SK-N-SH (cell line): Measurements from ENCODE around the gene VWF. TPM values are rescaled to one million over a fixed set of nuclear protein-coding genes. Genes with fewer than 3 reads are reported as not detected.
"Not testable (repeated sequence)": the region's sequence is repeated elsewhere in the genome, so short reads cannot be mapped to it uniquely, and the experiment has no call there.

Source experiments
- CTCF ChIA-PET: fragments of 300-600, 350-600 bp; formaldehyde crosslinking; extraction: SDS; loops from one replicate; lab custom pipeline; 2021; lab: Yijun Ruan, JAX
- POLR2A ChIA-PET: fragments of 350-600 bp; sonication (Branson Sonifier 250); formaldehyde crosslinking; extraction: SDS; loops from one replicate; lab custom pipeline; 2020; ENCODE audit warnings: antibody characterized with exemption, inconsistent platforms; lab: Yijun Ruan, JAX
- DNase-seq: peaks from one replicate; pipeline ENCODE4 v3.0.0; 2012
- H2AFZ ChIP-seq: fragments of 200-600 bp; sonication (generic); 2 replicates; pipeline ENCODE4 v1.8.1; 2016; ENCODE audit warnings: antibody characterized with exemption, mild to moderate bottlenecking, low read depth
- H3F3A ChIP-seq: fragments of 200-600 bp; sonication (generic); replicated peaks from 2 replicates; pipeline ENCODE3; 2016; ENCODE audit warnings: antibody characterized with exemption, mild to moderate bottlenecking; ENCODE audit not compliant: insufficient read depth
- H3K27ac ChIP-seq, 2 experiments: fragments of 200-500 bp in 1 of 2; fragments of 200-600 bp in 1 of 2; sonication (Bioruptor generic) in 1 of 2; sonication (generic), shearing (Covaris generic) in 1 of 2; 2 replicates each; pipeline versions ENCODE4 v1.5.1 to v1.6.1; 2014 to 2016; ENCODE audit warnings: low read depth in 2 of 2, inconsistent platforms in 1 of 2, low read length in 1 of 2, mild to moderate bottlenecking in 1 of 2, mixed read lengths in 1 of 2
- H3K27me3 ChIP-seq: fragments of 200-600 bp; sonication (generic), shearing (Covaris generic); 2 replicates; pipeline ENCODE4 v1.6.1; 2016; ENCODE audit warnings: mixed run types; ENCODE audit not compliant: insufficient read depth
- H3K36me3 ChIP-seq, 2 experiments: fragments of 200-500 bp in 1 of 2; fragments of 200-600 bp in 1 of 2; sonication (Bioruptor generic) in 1 of 2; sonication (generic) in 1 of 2; replicated peaks in 1 of 2; 2 replicates each; pipeline versions ENCODE3 to v1.5.1; 2014 to 2016; ENCODE audit warnings: low read length in 1 of 2, mild to moderate bottlenecking in 1 of 2; ENCODE audit not compliant: insufficient read depth in 2 of 2, control insufficient read depth in 1 of 2
- H3K4me1 ChIP-seq, 2 experiments: fragments of 200-500 bp in 1 of 2; fragments of 200-600 bp in 1 of 2; sonication (Bioruptor generic) in 1 of 2; sonication (generic), shearing (Covaris generic) in 1 of 2; 2 replicates each; pipeline versions ENCODE4 v1.5.1 to v1.6.1; 2014 to 2016; ENCODE audit warnings: low read depth in 1 of 2, low read length in 1 of 2, mixed run types in 1 of 2; ENCODE audit not compliant: insufficient read depth in 2 of 2, control insufficient read depth in 1 of 2
- H3K4me2 ChIP-seq: fragments of 200-600 bp; sonication (generic), shearing (Covaris generic); 2 replicates; pipeline ENCODE4 v1.6.1; 2017; ENCODE audit warnings: mixed run types
- H3K4me3 ChIP-seq, 2 experiments: fragments of 200-500 bp in 1 of 2; fragments of 200-600 bp in 1 of 2; sonication (Bioruptor generic) in 1 of 2; sonication (generic), shearing (Covaris generic) in 1 of 2; 2 replicates each; pipeline versions ENCODE4 v1.5.1 to v1.8.1; 2014 to 2016; ENCODE audit warnings: low read depth in 2 of 2, inconsistent platforms in 1 of 2, low read length in 1 of 2, mild to moderate bottlenecking in 1 of 2, mixed read lengths in 1 of 2, moderate library complexity in 1 of 2
- H3K79me2 ChIP-seq: fragments of 200-600 bp; sonication (generic); 2 replicates; pipeline ENCODE4 v1.8.1; 2017; ENCODE audit warnings: mild to moderate bottlenecking; ENCODE audit not compliant: insufficient read depth
- H3K9ac ChIP-seq: fragments of 200-600 bp; sonication (generic); 2 replicates; pipeline ENCODE4 v1.6.1; 2017; ENCODE audit warnings: mixed run types
- H3K9me2 ChIP-seq: fragments of 200-600 bp; sonication (generic); 2 replicates; pipeline ENCODE4 v1.6.1; 2017; ENCODE audit warnings: mixed run types
- H3K9me3 ChIP-seq: fragments of 200-600 bp; sonication (generic); 2 replicates; pipeline ENCODE4 v1.6.1; 2017; ENCODE audit warnings: mixed run types, mild to moderate bottlenecking, moderate library complexity
- H4K20me1 ChIP-seq: fragments of 200-600 bp; sonication (generic); 2 replicates; pipeline ENCODE4 v1.6.1; 2017; ENCODE audit warnings: mild to moderate bottlenecking, mixed run types; ENCODE audit not compliant: insufficient read depth
- CHD2 ChIP-seq: fragments of 150-350 bp; IDR thresholded peaks from 2 replicates; pipeline ENCODE4 v1.6.1; 2018; ENCODE audit warnings: low read length; ENCODE audit not compliant: partially characterized antibody
- EP300 ChIP-seq, 2 experiments: IDR thresholded peaks; 2 replicates each; pipeline versions ENCODE4 v1.4.0 to v1.6.1; 2012; ENCODE audit warnings: borderline replicate concordance in 1 of 2, low read depth in 1 of 2, low read length in 1 of 2
- EZH2phosphoT487 ChIP-seq: fragments of 200-600 bp; sonication (generic); IDR thresholded peaks from 2 replicates; pipeline ENCODE4 v1.6.1; 2017; ENCODE audit warnings: low read depth, mixed run types, mild to moderate bottlenecking, antibody characterized with exemption, moderate library complexity, borderline replicate concordance
- GATA2 ChIP-seq: sonication (generic); formaldehyde crosslinking; IDR thresholded peaks from 2 replicates; pipeline ENCODE4 v1.5.0; 2020; ENCODE audit warnings: mild to moderate bottlenecking, missing genetic modification reagents
- IRF3 ChIP-seq: fragments of 150-350 bp; IDR thresholded peaks from 2 replicates; pipeline ENCODE4 v1.6.1; 2016; ENCODE audit warnings: mild to moderate bottlenecking, low read depth, low read length
- JUND ChIP-seq: IDR thresholded peaks from 2 replicates; pipeline ENCODE4 v1.4.0; 2012
- MEF2A ChIP-seq: IDR thresholded peaks from 2 replicates; pipeline ENCODE4 v1.4.0; 2012; ENCODE audit warnings: low read depth, borderline replicate concordance
- NRF1 ChIP-seq: IDR thresholded peaks from 2 replicates; pipeline ENCODE4 v1.6.1; 2012; ENCODE audit warnings: low read depth, mild to moderate bottlenecking, low read length
- RAD21 ChIP-seq: IDR thresholded peaks from 2 replicates; pipeline ENCODE4 v1.6.1; 2012; ENCODE audit warnings: mild to moderate bottlenecking, low read length
- RCOR1 ChIP-seq: fragments of 150-350 bp; IDR thresholded peaks from 2 replicates; pipeline ENCODE4 v1.6.1; 2017; ENCODE audit warnings: antibody characterized with exemption, low read length
- TAF1 ChIP-seq: IDR thresholded peaks from 2 replicates; pipeline ENCODE4 v1.6.1; 2012; ENCODE audit warnings: low read depth, mild to moderate bottlenecking, low read length, moderate library complexity, borderline replicate concordance
- TEAD4 ChIP-seq: IDR thresholded peaks from 2 replicates; pipeline ENCODE4 v1.4.0; 2012; ENCODE audit warnings: mild to moderate bottlenecking, borderline replicate concordance; ENCODE audit not compliant: insufficient read depth
- USF1 ChIP-seq: IDR thresholded peaks from 2 replicates; pipeline ENCODE4 v1.4.0; 2012; ENCODE audit warnings: low read depth, borderline replicate concordance
- USF2 ChIP-seq: fragments of 150-350 bp; IDR thresholded peaks from 2 replicates; pipeline ENCODE4 v1.6.1; 2017; ENCODE audit warnings: antibody characterized with exemption, low read length, low read depth, borderline replicate concordance
- ZBTB33 ChIP-seq: IDR thresholded peaks from 2 replicates; pipeline ENCODE4 v1.4.0; 2012; ENCODE audit warnings: low read depth, borderline replicate concordance
- WGBS: methylation state at CpG from one replicate; pipeline ENCODE4 v1.1.6; 2017; ENCODE audit warnings: low lambda C conversion rate; 5-methylcytosine and 5-hydroxymethylcytosine counted together
- polyA plus RNA-seq, 3 experiments: library from polyadenylated mRNA; depleted of rRNA; stranded (reverse); fragments of >200 nt; gene quantifications; 2 replicates each; pipeline ENCODE4 v1.2.3, GENCODE V29; 2012

Gene VWF
- polyA plus RNA-seq, 1 of the 3 experiments (the other 2 are of a cell fraction), result 0.12 TPM

- H3K9me2 ChIP-seq, H3K79me2 ChIP-seq, H3K4me1 ChIP-seq, POLR2A ChIA-PET, H3K27me3 ChIP-seq, H3K9ac ChIP-seq, H2AFZ ChIP-seq, H3K27ac ChIP-seq, DNase-seq, H3F3A ChIP-seq, H3K36me3 ChIP-seq, H4K20me1 ChIP-seq, H3K4me2 ChIP-seq, H3K4me3 ChIP-seq, H3K9me3 ChIP-seq: not testable (repeated sequence)
- CTCF ChIA-PET, result interaction anchor here (1.4 kb wide), 2 partner anchors 14 to 37 kb away, joined by 3 to 8 read pairs; no protein-coding TSS in a partner anchor
- 25% methylated on average over 8 of the region's 9 CpGs for WGBS
These were observed 98.7 kb downstream of the VWF start for GRCh38 chr12:6025703-6026298.

- H3K79me2 ChIP-seq, H3K27ac ChIP-seq, H3K27me3 ChIP-seq, H3K4me2 ChIP-seq, H3F3A ChIP-seq, CTCF ChIA-PET, H2AFZ ChIP-seq, H3K9me2 ChIP-seq, DNase-seq, H3K4me3 ChIP-seq, H3K36me3 ChIP-seq, POLR2A ChIA-PET, H4K20me1 ChIP-seq, H3K9me3 ChIP-seq, H3K9ac ChIP-seq, H3K4me1 ChIP-seq: not testable (repeated sequence)
- WGBS, result 3% methylated on average over 2 of the region's 2 CpGs
These were observed 100.4 kb downstream of the VWF start for GRCh38 chr12:6024066-6024465.

GRCh38 chr12:6020930-6021329 is 103.5 kb downstream of the VWF start:
- no peak overlapping the region for H3K27ac ChIP-seq
- H3K4me3 ChIP-seq, result no peak overlapping the region
- no peak for DNase-seq
- no peaks in the 10 kb centered on the region for H4K20me1 ChIP-seq
- no peak overlapping the region for H2AFZ ChIP-seq
- no peaks in the 10 kb centered on the region; the same call in 1 of the 2 replicates for H3K27me3 ChIP-seq
- H3K36me3 ChIP-seq, result no peaks in the 10 kb centered on the region
- CTCF ChIA-PET, result interaction anchor here (1.6 kb wide), 1 partner anchor 33 kb away, joined by 3 read pairs; no protein-coding TSS in a partner anchor
- TF ChIP-seq CHD2 (no peak), RAD21 (no peak), USF2 (no peak), TAF1 (no peak), EZH2phosphoT487 (no peak), IRF3 (no peak), NRF1 (no peak), JUND (no peak), TEAD4 (no peak), EP300 (IDR thresholded peaks at IDR 0.05; ENCODE audit: borderline replicate concordance in 1 of 2, low read depth in 1 of 2, low read length in 1 of 2) (no peak), MEF2A (no peak), GATA2 (CRISPR knock-in tag) (no peak), ZBTB33 (no peak), USF1 (no peak), RCOR1 (no peak)
- no peaks in the 10 kb centered on the region for H3K79me2 ChIP-seq
- H3K9ac ChIP-seq, result no peak overlapping the region
- H3F3A ChIP-seq, result no peaks in the 10 kb centered on the region
- no peak overlapping the region for H3K4me2 ChIP-seq
- POLR2A ChIA-PET, result no interaction called here
- 32% methylated on average over 5 of the region's 5 CpGs for WGBS
- no peaks in the 10 kb centered on the region for H3K4me1 ChIP-seq
- no peaks in the 10 kb centered on the region for H3K9me2 ChIP-seq
- no peaks in the 10 kb centered on the region for H3K9me3 ChIP-seq
